Testis (tissue), 3 donors: ENCODE results near the gene SLC4A9. TPM values are rescaled to one million over a fixed set of nuclear protein-coding genes. Genes with fewer than 3 reads are reported as not detected.
A peak's percentile ranks its signal among the peaks of the same experiment; 100 is the strongest.

Source experiments
- DNase-seq: peaks from one replicate; pipeline ENCODE4 v3.0.0-alpha.2; 2019
- H3K27ac ChIP-seq, 2 donors: fragments of 200-600 bp; sonication (generic); one replicate each; pipeline ENCODE4 v1.5.1; 2019
- H3K27me3 ChIP-seq: fragments of 200-600 bp; sonication (generic); one replicate; pipeline ENCODE4 v1.5.1; 2019
- H3K36me3 ChIP-seq: fragments of 200-600 bp; sonication (generic); one replicate; pipeline ENCODE4 v1.5.1; 2017; ENCODE audit warnings: low read depth; ENCODE audit errors: missing control alignments
- H3K4me1 ChIP-seq: fragments of 200-600 bp; sonication (generic); one replicate; pipeline ENCODE4 v1.5.1; 2019
- H3K4me3 ChIP-seq, 2 donors: fragments of 200-600 bp; sonication (generic); one replicate each; pipeline ENCODE4 v1.5.1; 2017 to 2019
- H3K9me3 ChIP-seq: fragments of 200-600 bp; sonication (generic); one replicate; pipeline ENCODE4 v1.5.1; 2017
- CTCF ChIP-seq, 3 experiments: fragments of 450-650 bp in 2 of 3; fragments of 200-600 bp in 1 of 3; sonication (generic) in 1 of 3; IDR thresholded peaks; one replicate each; pipeline ENCODE4 v1.5.1; 2016 to 2019; ENCODE audit warnings: antibody characterized with exemption in 3 of 3, mild to moderate bottlenecking in 2 of 3, moderate library complexity in 1 of 3
- POLR2A ChIP-seq: fragments of 450-650 bp; IDR thresholded peaks from one replicate; pipeline ENCODE4 v1.6.1; 2017; ENCODE audit warnings: antibody characterized with exemption, mild to moderate bottlenecking, moderate library complexity
- WGBS, 2 donors: methylation state at CpG; one replicate each; pipeline ENCODE4 v1.1.5; 2018; 5-methylcytosine and 5-hydroxymethylcytosine counted together
- intact Hi-C: fragments of 100-400 bp; cut with DNase I; formaldehyde crosslinking; loops from one replicate; pipeline ENCODE4 v1.15.1; 2023; ENCODE audit warnings: low total_unique reads
- polyA plus RNA-seq: library from polyadenylated mRNA; stranded (reverse); fragments of 350-450 nt; fragmentation: Illumina TruSeq; extraction: RNeasy Lipid Tissue Mini Kit (QIAGEN cat#74804); gene quantifications from one replicate; pipeline ENCODE4 v1.2.3, GENCODE V29; 2014; ENCODE audit warnings: low read depth, low replicate concordance; ENCODE audit not compliant: insufficient read depth
- total RNA-seq, 2 donors: library from RNA; depleted of rRNA; stranded (reverse); fragments of >200 nt; gene quantifications; one replicate each; pipeline ENCODE4 v1.2.3, GENCODE V29; 2016

Gene SLC4A9
- total and polyA plus RNA-seq, 3 donors from 2014 or later = 0.81 to 1.2 (median 1.2) TPM

- DNase-seq = peak; percentile 30
- WGBS, 2 donors = 43 to 49% methylated on average over 5 of the region's 5 CpGs
Observed at GRCh38 chr5:140336388-140336787, 23.6 kb upstream of the SLC4A9 start.

GRCh38 chr5:140337880-140338279 lies 22.1 kb upstream of the SLC4A9 start:
- DNase-seq = no peak
- no peaks in the 10 kb centered on the region for H3K27me3 ChIP-seq
- H3K4me3 ChIP-seq = no peak overlapping the region
- no peak for TF ChIP-seq POLR2A
- TF ChIP-seq CTCF (IDR thresholded peaks at IDR 0.05) = no peak
- no peaks in the 10 kb centered on the region for H3K36me3 ChIP-seq
- intact Hi-C loops = no loop called here
- H3K9me3 ChIP-seq = no peaks in the 10 kb centered on the region
- H3K27ac ChIP-seq = no peak overlapping the region
- 96 to 100% methylated on average over 1 of the region's 1 CpG for WGBS, 2 donors
- H3K4me1 ChIP-seq = no peaks in the 10 kb centered on the region

More at GRCh38 chr5:140336388-140336787, 23.6 kb upstream of the SLC4A9 start:
- no peaks in the 10 kb centered on the region for H3K4me1 ChIP-seq
- no peak overlapping the region for H3K4me3 ChIP-seq
- TF ChIP-seq POLR2A (no peak), CTCF (IDR thresholded peaks at IDR 0.05) (no peak)
- no peaks in the 10 kb centered on the region for H3K36me3 ChIP-seq
- H3K27me3 ChIP-seq = no peaks in the 10 kb centered on the region
- H3K27ac ChIP-seq = no peak overlapping the region
- intact Hi-C loops = no loop called here
- no peaks in the 10 kb centered on the region for H3K9me3 ChIP-seq

GRCh38 chr5:140338336-140338735 lies 21.7 kb upstream of the SLC4A9 start:
- H3K9me3 ChIP-seq = no peaks in the 10 kb centered on the region
- H3K36me3 ChIP-seq = no peaks in the 10 kb centered on the region
- no peak overlapping the region for H3K27ac ChIP-seq
- H3K4me3 ChIP-seq = no peak overlapping the region
- H3K27me3 ChIP-seq = no peaks in the 10 kb centered on the region
- 74 to 88% methylated on average over 3 of the region's 3 CpGs for WGBS, 2 donors
- TF ChIP-seq CTCF (IDR thresholded peaks at IDR 0.05) (no peak), POLR2A (no peak)
- DNase-seq = no peak
- H3K4me1 ChIP-seq = no peaks in the 10 kb centered on the region
- intact Hi-C loops = no loop called here

GRCh38 chr5:140338908-140339307 lies 21.1 kb upstream of the SLC4A9 start:
- H3K27me3 ChIP-seq = no peaks in the 10 kb centered on the region
- WGBS, 2 donors = 96 to 98% methylated on average over 2 of the region's 2 CpGs
- TF ChIP-seq CTCF (IDR thresholded peaks at IDR 0.05) (no peak), POLR2A (no peak)
- no peaks in the 10 kb centered on the region for H3K36me3 ChIP-seq
- H3K4me3 ChIP-seq = no peak overlapping the region
- H3K27ac ChIP-seq = no peak overlapping the region
- no peaks in the 10 kb centered on the region for H3K4me1 ChIP-seq
- H3K9me3 ChIP-seq = no peaks in the 10 kb centered on the region
- intact Hi-C loops = no loop called here
- DNase-seq = no peak

- DNase-seq = no peak
- WGBS, 2 donors = 87 to 88% methylated on average over 3 to 4 of the region's 4 CpGs
- Histone ChIP-seq H3K27me3 (no peaks in the 10 kb centered on the region), H3K9me3 (no peaks in the 10 kb centered on the region), H3K4me1 (peaks cover under 1% of the 10 kb centered on the region), H3K27ac (no peak overlapping the region), H3K36me3 (no peaks in the 10 kb centered on the region), H3K4me3 (no peak overlapping the region)
- TF ChIP-seq CTCF (IDR thresholded peaks at IDR 0.05) (no peak), POLR2A (no peak)
- intact Hi-C loops = no loop called here
Observed at GRCh38 chr5:140339636-140340035, 20.4 kb upstream of the SLC4A9 start.
